Stimulated activated CD8-positive, alpha-beta memory T cell treated with anti-CD3 and anti-CD28 coated beads, Interleukin-12 subunit alpha, Interleukin-12 subunit beta, amount 100 ng/mL, for 4 hours (primary cell): Measurements from ENCODE around the gene ABCA7.

Source experiments
- DNase-seq: peaks from one replicate; pipeline ENCODE4 v3.0.0-alpha.2; 2020; ENCODE audit warnings: low read depth

ABCA7 gene

DNA sequence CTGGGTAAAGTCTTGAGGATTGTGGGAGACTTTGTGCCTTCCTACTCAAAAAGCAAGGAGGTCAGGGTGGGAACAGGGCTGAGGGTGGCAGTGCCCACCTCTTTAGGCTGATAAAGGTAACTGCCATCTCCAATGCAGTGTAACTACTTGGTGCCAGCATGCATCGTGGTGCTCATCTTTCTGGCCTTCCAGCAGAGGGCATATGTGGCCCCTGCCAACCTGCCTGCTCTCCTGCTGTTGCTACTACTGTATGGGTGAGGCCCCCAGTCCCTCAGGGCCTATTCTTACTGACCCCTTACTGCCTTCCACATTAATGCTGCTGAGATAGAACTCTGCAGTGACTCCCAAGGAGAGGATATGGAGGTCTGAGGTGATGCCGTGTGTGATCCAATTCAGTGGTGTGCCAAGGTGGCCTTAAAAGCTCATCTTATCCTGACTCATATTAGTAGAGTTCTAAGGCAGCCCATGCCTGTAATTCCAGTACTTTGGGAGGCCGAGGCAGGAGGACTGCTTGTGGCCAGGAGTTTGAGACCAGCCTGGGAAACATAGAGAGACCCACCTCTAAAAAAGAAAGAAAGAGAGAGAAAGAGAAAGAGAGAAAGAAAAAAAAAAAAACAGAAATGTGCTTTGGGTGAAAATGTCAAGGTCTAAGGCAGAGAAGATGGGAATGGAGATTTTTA, 17.4 kb downstream of the ABCA7 start:
- DNase-seq, result no peak

DNA sequence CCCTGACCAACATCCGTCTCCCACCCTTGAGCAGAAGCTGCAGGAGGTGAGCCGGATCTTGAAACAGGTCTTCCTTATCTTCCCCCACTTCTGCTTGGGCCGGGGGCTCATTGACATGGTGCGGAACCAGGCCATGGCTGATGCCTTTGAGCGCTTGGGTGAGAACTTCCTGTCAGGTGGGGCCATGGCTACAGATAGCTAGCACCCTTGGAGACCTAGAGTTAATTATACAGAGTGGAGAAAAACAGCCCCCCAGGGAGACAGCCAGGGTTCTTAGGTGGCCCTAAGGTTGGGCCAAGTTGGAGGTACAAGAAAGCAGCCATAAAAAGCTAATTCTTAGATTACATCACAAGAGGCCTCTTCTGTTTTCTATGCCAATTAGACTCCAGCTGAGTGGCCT, 18.2 kb downstream of the ABCA7 start:
- no peak for DNase-seq

GRCh38 chr19:1060689-1061088, 20.8 kb downstream of the ABCA7 start:
- DNase-seq, result no peak

DNA sequence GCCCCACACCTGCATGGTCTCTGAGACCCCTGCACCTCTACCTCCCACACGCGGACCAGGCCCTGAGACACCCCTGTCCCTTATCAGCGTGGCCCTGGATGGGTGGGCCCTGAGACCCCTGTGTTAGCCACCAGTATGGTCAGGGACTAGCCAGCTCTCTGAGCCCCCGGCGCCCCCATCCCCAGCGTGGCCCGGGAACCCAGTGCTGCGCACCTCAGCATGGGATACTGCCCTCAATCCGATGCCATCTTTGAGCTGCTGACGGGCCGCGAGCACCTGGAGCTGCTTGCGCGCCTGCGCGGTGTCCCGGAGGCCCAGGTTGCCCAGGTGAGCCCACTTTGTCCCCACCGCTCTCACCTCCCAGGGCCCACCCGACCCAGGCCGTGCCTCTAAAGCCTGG, 22.1 kb downstream of the ABCA7 start:
- DNase-seq, result no peak

- DNase-seq, result no peak
Measured at GRCh38 chr19:1062387-1063029, 22.6 kb downstream of the ABCA7 start.

DNA sequence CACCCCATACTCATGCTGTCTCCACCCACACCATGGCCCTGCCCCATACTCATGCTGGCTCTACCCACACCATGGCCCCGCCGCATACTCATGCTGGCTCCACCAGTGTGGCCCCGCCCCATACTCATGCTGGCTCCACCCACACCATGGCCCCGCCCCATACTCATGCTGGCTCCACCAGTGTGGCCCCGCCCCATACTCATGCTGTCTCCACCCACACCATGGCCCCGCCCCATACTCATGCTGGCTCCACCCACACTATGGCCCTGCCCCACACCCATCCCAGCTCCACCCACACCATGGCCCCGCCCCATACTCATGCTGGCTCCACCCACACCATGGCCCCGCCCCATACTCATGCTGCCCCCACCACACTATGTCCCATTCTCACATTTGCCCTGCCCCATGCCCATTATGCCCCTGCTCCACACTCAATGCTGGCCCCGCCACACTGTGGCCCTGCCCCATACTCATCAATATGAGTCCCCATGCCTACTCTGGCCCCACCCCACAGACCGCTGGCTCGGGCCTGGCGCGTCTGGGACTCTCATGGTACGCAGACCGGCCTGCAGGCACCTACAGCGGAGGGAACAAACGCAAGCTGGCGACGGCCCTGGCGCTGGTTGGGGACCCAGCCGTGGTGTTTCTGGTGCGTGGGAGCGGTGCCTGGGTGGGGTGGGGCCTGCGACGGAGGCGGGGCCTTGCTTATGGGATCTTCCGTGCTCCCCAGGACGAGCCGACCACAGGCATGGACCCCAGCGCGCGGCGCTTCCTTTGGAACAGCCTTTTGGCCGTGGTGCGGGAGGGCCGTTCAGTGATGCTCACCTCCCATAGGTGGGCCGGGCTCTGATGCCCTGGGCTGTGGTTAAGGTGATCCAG, 23.4 kb downstream of the ABCA7 start:
- no peak for DNase-seq

GRCh38 chr19:1063909-1064660, 24.2 kb downstream of the ABCA7 start:
- DNase-seq, result no peak

DNA sequence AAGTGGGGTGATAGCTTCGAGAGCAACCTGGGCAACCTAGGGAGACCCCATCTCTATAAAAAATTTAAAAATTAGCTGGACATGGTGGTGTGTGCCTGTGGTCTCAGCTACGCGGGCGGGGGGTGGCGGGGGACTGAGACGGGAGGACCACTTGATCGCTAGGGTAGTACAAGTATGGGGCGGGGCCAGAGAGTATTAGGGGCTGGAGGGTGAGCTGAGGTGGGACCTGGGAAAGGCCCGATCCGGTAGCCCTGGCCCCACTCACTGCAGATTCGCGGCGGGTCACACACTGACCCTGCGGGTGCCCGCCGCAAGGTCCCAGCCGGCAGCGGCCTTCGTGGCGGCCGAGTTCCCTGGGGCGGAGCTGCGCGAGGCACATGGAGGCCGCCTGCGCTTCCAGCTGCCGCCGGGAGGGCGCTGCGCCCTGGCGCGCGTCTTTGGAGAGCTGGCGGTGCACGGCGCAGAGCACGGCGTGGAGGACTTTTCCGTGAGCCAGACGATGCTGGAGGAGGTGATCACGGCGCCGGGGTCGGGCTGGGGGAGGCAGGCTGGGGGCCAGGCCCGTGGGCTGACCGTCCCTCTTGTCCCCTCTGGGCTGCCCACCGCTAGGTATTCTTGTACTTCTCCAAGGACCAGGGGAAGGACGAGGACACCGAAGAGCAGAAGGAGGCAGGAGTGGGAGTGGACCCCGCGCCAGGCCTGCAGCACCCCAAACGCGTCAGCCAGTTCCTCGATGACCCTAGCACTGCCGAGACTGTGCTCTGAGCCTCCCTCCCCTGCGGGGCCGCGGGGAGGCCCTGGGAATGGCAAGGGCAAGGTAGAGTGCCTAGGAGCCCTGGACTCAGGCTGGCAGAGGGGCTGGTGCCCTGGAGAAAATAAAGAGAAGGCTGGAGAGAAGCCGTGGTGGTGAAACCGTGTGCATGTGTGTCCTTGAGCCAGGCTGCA, 25.0 kb downstream of the ABCA7 start:
- peak; percentile 59 for DNase-seq

- no peak for DNase-seq
Measured at GRCh38 chr19:1065606-1066109, 25.8 kb downstream of the ABCA7 start.

DNA sequence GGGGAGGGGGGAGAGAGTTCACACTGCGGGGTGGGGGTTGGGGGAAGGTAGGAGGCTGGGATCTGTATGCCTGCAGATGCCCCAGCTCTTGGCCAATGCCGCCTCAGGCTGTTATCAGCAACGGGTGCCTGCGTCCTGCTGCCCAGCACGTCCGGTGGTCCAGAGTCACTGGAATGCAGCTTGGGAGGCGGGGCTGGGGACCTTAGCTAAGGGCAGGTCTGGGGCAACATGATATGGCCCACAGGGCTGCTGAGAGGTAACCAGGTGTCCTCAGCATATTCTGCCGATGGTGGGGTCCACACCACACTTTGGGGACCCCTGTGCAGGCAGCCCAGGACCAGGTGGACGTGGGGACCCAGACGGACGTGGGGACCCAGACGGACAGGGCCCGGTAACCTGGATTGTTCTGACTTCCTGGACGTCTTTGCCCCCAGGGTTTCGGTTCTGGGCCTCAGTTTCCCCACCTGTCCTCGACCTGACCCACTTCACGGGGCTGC, 26.4 kb downstream of the ABCA7 start:
- DNase-seq, result no peak

GRCh38 chr19:1066748-1067340, 26.9 kb downstream of the ABCA7 start, which contains the start of gene ARHGAP45:
Gene ARHGAP45 (plus strand): TSS chr19:1067167. CDS start chr19:1067406, 239 bp downstream.
- DNase-seq, result peak; percentile 79

DNA sequence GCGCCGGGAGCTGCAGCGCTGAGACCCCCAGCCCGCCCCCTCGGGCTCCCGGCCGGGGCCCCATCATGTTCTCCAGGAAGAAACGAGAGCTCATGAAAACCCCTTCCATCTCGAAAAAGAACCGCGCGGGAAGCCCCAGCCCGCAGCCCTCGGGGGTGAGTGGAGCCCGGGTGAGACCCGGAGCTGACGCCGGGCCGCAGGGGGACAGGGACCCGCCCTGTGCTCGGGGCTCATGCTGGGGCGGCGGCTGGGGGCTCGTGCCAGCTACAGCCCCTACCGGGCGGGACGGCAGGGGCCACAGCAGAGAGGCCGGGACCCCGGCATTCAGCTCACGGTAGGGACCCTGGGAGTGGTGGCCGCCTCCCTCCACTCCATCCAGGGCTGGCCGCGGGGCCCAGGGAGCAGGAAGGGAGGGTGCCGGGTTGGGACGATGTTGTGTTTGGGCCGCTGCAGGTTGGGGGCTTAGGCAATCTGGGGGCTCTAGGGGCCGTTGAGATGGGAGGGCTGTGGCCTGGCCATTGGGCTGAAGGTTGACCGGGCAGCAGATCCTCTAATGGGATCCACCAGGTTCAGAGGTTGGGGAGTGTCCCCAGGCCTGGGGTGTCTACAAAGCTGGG, 27.5 kb downstream of the ABCA7 start:
- DNase-seq, result no peak

DNA sequence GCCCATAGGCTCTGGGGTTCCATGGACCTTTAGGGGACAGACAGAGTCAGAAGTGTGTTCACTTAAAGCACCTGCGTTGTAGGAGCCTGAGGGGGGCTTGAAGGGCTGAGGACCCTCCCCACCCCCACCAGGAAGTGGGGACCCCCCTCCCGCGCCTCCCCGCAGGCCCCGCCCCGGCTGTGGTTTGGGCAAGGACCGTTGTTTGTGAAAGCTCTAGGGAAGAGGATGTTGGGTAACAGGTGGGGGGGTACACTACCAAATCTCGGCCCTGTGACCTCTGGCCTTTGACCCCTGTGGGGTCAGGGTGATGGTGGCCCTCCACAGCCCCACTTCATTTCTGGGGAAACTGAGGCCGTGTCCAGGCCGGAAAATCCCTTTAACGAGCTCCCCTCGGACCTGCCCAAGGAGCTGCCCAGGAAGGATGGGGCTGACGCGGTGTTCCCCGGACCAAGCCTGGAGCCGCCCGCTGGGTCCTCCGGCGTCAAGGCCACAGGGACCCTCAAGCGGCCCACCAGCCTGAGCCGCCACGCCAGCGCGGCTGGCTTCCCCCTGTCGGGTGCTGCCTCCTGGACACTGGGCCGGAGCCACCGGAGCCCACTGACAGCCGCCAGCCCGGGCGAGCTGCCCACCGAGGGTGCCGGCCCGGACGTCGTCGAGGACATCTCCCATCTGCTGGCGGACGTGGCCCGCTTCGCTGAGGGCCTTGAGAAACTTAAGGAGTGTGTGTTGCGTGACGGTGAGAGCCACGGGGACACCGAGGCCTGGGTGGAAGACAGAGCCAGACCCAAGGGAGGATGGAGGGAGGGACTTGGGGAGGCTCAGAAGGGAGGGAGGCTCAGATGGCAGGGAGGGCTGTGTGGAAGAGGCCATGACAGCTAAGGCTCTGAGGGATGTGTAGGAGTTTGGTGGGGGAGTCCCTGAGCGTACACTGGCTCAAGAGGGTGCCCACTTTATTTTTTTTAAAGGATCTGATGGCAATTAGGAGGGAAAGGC, 28.4 kb downstream of the ABCA7 start:
- no peak for DNase-seq

- no peak for DNase-seq
Measured at GRCh38 chr19:1069009-1069779, 29.3 kb downstream of the ABCA7 start.

DNA sequence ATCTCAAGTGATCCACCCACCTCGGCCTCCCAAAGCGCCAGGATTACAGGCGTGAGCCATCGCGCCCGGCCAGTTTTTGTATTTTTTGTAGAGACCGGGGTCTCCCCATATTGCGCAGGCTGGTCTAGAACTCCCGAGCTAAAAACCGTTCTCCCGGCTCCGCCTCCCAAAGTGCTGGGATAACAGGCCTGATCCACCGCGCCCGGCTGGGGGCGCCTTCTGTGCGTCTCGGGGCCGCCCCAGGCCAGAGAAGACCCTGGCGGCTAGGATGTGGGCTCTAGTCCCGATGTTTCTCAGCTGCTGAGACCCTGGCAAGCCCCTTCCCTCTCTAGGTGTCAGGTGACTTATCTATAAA, 30.6 kb downstream of the ABCA7 start:
- no peak for DNase-seq

DNA sequence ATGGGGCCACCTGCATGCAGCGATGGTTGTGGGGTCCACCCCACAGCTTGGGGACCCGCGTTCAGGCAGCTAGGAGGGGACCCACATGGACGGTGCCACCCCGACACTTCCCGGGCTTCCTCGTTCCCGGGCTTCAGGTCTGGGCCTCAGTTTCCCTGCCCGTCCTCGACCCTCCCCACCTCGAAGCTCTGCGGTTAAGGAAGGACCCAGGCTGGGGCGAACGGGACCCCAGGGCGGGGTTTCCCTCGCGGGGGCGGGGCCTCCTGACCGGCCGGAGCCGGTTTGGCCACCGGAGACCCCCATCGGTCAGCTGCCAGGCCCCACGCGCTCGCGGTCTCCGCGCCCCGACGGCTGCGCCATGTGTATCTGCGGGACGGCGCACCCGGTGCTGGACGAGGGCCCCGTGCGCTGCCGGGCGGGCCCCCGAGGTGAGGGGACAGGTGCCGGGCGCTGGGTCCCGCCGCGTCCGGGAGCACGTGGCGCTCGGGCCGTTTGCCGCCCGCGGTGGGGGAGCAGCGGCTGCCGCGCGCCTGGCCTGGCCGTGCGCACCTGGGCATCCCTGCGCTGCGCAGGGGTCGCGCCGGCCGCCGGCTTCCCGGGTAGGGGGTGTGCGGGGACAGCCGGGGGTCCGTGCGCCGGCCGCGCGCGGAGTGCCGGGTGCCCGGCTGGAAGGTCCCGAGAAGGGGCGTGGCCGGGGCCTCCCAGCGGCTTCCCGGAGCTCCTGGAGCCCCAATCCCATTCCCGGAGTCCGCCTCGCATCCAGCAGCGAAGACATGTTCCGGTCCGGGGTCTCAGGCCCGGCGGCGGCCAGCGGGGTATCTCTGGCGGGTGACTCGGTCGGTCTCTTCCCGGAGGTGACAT, 31.3 kb downstream of the ABCA7 start:
- DNase-seq, result no peak
